Coronary artery (tissue), 2 donors: Measurements from ENCODE around the gene DNAH9.

Experiments
- DNase-seq: peaks from one replicate; pipeline ENCODE4 v3.0.0-alpha.2; 2017; ENCODE audit warnings: low spot score
- H3K27ac ChIP-seq, 2 donors: fragments of 200-600 bp; sonication (generic); one replicate each; pipeline ENCODE4 v1.5.1; 2016 to 2019
- H3K4me3 ChIP-seq: fragments of 200-600 bp; sonication (generic); 2 replicates; pipeline ENCODE4 v1.5.1; 2016; ENCODE audit warnings: mild to moderate bottlenecking, moderate library complexity
- CTCF ChIP-seq: fragments of 200-600 bp; sonication (generic); IDR thresholded peaks from one replicate; pipeline ENCODE4 v1.5.1; 2019; ENCODE audit warnings: antibody characterized with exemption

DNAH9 gene

GRCh38 chr17:11908711-11909146 lies 310.5 kb downstream of the DNAH9 start:
- Histone ChIP-seq H3K4me3 (no peak overlapping the region), H3K27ac (no peak overlapping the region)
- no peak for TF ChIP-seq CTCF
- no peak for DNase-seq

- no peak for TF ChIP-seq CTCF
- DNase-seq = no peak
- H3K27ac ChIP-seq = no peak overlapping the region
- no peak overlapping the region for H3K4me3 ChIP-seq
Measured at GRCh38 chr17:11909348-11909747, 311.1 kb downstream of the DNAH9 start.

GRCh38 chr17:11916091-11916490 lies 317.8 kb downstream of the DNAH9 start:
- H3K4me3 ChIP-seq = no peak overlapping the region
- H3K27ac ChIP-seq = no peak overlapping the region
- TF ChIP-seq CTCF = no peak
- DNase-seq = no peak

DNA sequence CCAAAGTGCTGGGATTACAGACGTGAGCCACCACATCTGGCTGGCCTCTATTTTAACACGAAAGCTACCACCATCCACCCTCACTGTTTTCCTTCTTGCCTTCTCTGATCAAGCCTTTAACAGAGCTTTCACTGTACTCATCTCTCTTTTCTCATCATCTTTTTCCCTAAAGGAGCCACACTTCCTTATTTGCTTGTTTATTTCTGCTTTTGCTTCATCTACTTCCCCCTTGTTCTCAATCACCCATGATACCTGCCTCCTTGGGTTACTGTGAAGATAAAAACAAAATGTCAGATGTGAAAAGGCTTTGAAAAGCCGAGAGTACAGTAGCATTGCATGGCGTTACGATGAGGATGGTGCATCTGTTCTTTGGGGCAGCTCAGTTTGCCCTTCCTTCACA lies 319.1 kb downstream of the DNAH9 start:
- H3K27ac ChIP-seq = no peak overlapping the region
- no peak for TF ChIP-seq CTCF
- H3K4me3 ChIP-seq = no peak overlapping the region
- no peak for DNase-seq

- Histone ChIP-seq H3K4me3 (no peak overlapping the region), H3K27ac (no peak overlapping the region)
- DNase-seq = no peak
- TF ChIP-seq CTCF = no peak
Measured at GRCh38 chr17:11921296-11921695, 323.0 kb downstream of the DNAH9 start.

GRCh38 chr17:11922638-11923037 lies 324.4 kb downstream of the DNAH9 start:
- no peak for DNase-seq
- no peak for TF ChIP-seq CTCF
- Histone ChIP-seq H3K4me3 (no peak overlapping the region), H3K27ac (no peak overlapping the region)

- Histone ChIP-seq H3K27ac (no peak overlapping the region), H3K4me3 (no peak overlapping the region)
- no peak for TF ChIP-seq CTCF
- DNase-seq = no peak
Measured at GRCh38 chr17:11924076-11924475, 325.8 kb downstream of the DNAH9 start.
